ENCODE measurements around the gene AK8. TPM values are rescaled to one million over a fixed set of nuclear protein-coding genes. Genes with fewer than 3 reads are reported as not detected.
A peak's percentile ranks its signal among the peaks of the same experiment; 100 is the strongest.

The AK8 gene
- total and polyA plus RNA-seq, 4 donors = 2.3 to 5.3 (median 3.9) TPM

DNA sequence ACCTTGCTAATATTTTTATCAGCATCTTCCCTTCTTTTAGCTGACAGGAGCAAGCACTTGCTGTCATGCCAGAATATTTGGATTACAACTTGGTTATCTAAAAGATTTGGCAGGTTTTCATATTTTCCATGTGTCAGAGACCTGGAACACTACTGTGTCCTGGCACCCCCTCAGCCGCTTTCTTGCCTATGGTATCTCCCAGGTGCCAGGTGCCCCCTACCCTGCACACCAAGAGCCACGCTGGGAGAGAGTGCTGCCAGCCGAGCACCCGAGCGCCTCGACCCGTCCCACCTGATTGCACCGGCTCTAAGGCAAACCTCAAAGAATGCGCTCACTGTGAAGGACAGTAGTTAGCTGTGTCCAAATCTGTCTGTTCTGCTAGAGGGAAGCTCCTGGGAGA, 123.0 kb downstream of the AK8 start:
- DNase-seq (ENCODE audit: low read depth in 4 of 6, low spot score in 6 of 6) = no peak
- 91% methylated on average over 8 of the region's 9 CpGs for WGBS (ENCODE audit: insufficient coverage)
- H3K27ac ChIP-seq (ENCODE audit: low read depth, low read length) = no peak overlapping the region

DNA sequence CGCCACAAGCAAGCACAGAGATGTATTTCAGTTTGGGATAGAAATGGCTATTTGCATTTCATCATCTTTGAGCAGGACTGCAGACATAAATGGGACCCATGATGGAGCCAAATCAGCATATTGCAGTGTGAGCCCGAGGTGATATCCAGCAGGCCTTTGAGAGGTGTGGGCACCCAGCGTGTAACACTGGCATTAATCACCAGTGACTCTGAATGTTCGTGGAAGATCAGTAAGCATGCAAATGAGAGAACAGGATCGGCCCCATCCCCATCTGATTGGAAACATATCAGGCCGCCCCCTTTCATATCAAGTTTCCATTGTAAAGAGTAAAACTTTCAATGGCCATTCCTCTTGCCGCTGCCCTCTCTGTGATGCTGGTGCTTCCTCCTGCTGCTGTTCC, 123.8 kb downstream of the AK8 start:
- no peaks in the 10 kb centered on the region for H3K36me3 ChIP-seq (ENCODE audit: control insufficient read depth, insufficient read depth, low read length)
- no peak overlapping the region for H3K27ac ChIP-seq (ENCODE audit: low read depth, low read length)
- 80% methylated on average over 7 of the region's 7 CpGs for WGBS (ENCODE audit: insufficient coverage)
- H3K9me3 ChIP-seq (ENCODE audit: control insufficient read depth, insufficient read depth, low read length) = no peaks in the 10 kb centered on the region
- DNase-seq (ENCODE audit: low read depth in 4 of 6, low spot score in 6 of 6) = no peak
- H3K27me3 ChIP-seq (ENCODE audit: control insufficient read depth, insufficient read depth, low read length) = no peaks in the 10 kb centered on the region
- peaks cover 19% of the 10 kb centered on the region for H3K4me1 ChIP-seq (ENCODE audit: control insufficient read depth, insufficient read depth, low read length)
- no peak overlapping the region for H3K4me3 ChIP-seq (ENCODE audit: low read depth, low read length)

More for the DNA sequence above, 123.0 kb downstream of the AK8 start:
- Histone ChIP-seq H3K27me3 (ENCODE audit: control insufficient read depth, insufficient read depth, low read length) (no peaks in the 10 kb centered on the region), H3K4me3 (ENCODE audit: low read depth, low read length) (no peak overlapping the region), H3K9me3 (ENCODE audit: control insufficient read depth, insufficient read depth, low read length) (no peaks in the 10 kb centered on the region), H3K4me1 (ENCODE audit: control insufficient read depth, insufficient read depth, low read length) (peaks cover 19% of the 10 kb centered on the region), H3K36me3 (ENCODE audit: control insufficient read depth, insufficient read depth, low read length) (no peaks in the 10 kb centered on the region)

DNA sequence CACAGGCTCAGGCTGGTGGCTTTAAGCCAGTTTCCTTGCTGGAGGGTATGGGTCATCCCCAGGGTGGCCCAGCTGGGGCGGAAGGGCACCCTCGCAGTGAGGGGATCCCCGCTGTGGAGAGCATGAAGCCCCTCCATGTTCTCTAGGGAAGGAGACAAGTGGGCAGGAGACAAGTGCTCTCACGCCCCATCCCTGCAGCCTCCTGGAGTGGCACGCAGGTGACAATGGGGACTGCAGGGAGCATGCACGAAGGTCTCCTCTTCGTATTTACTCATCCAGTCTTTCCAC, 124.5 kb downstream of the AK8 start:
- Histone ChIP-seq H3K27me3 (ENCODE audit: control insufficient read depth, insufficient read depth, low read length) (no peaks in the 10 kb centered on the region), H3K4me1 (ENCODE audit: control insufficient read depth, insufficient read depth, low read length) (peaks cover 19% of the 10 kb centered on the region), H3K27ac (ENCODE audit: low read depth, low read length) (no peak overlapping the region), H3K36me3 (ENCODE audit: control insufficient read depth, insufficient read depth, low read length) (no peaks in the 10 kb centered on the region), H3K9me3 (ENCODE audit: control insufficient read depth, insufficient read depth, low read length) (no peaks in the 10 kb centered on the region), H3K4me3 (ENCODE audit: low read depth, low read length) (no peak overlapping the region)
- DNase-seq (ENCODE audit: low read depth in 4 of 6, low spot score in 6 of 6) = no peak
- WGBS (ENCODE audit: insufficient coverage) = 89% methylated on average over 7 of the region's 7 CpGs

DNA sequence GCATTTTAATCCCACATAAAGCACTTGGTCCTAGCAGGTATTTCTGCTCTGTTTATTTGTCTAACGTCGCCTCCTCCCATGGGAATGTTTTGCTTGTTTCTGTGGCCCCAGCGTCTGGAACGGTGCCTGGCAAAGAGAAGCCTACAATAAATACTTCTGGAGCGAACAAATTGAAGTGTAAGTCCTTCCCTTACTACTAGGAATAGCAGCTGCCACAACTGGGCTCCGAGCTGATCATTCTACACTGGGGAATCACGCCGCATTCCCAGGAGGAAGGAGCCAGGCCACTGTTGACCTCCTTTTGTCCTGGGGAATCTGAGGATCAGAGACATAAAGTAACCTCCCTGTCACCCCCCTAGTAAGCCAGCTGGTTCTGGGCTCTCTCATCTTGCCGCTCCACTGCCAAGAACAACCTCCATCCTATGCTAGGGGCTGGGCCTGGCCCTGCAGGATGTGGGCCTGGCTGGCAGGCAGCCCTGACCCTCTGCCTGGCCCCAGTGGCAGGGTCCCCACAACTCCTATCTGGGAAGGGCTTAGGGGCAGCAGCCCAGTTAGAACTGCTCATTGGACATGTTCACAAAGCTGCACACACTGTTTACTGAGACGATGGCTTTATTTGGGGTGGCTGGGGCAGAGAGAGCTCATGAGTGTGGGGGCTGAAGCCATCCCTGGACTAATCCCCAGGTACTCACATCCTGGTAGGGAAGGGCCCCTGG, 125.0 kb downstream of the AK8 start:
- H3K27ac ChIP-seq (ENCODE audit: low read depth, low read length) = no peak overlapping the region
- peak in 2 of 6 donors; percentile 32 to 62 for DNase-seq (ENCODE audit: low read depth in 4 of 6, low spot score in 6 of 6)
- WGBS (ENCODE audit: insufficient coverage) = 36% methylated on average over 10 of the region's 10 CpGs
- no peaks in the 10 kb centered on the region for H3K27me3 ChIP-seq (ENCODE audit: control insufficient read depth, insufficient read depth, low read length)
- no peak overlapping the region for H3K4me3 ChIP-seq (ENCODE audit: low read depth, low read length)
- H3K36me3 ChIP-seq (ENCODE audit: control insufficient read depth, insufficient read depth, low read length) = no peaks in the 10 kb centered on the region
- peaks cover 19% of the 10 kb centered on the region for H3K4me1 ChIP-seq (ENCODE audit: control insufficient read depth, insufficient read depth, low read length)
- H3K9me3 ChIP-seq (ENCODE audit: control insufficient read depth, insufficient read depth, low read length) = no peaks in the 10 kb centered on the region

DNA sequence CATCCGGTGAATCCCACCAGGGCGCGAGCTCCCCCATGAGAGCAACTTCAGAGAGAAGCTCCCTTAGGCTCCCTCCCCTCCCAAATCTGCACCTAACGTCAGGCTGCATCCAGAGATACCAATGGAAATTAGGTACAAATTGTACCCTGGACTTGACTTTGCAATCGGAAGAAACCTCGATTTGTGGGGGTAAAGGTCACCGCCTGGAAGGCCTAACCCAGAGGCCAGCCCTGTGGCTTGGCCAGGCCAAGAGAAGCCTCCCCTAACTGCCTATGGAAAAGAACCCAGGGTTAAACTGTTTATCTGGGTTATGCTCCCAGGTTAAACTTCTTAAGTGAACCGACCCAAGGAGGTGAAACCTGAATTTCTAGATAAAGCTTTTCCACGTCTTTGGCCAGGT, 127.4 kb downstream of the AK8 start:
- Histone ChIP-seq H3K9me3 (ENCODE audit: control insufficient read depth, insufficient read depth, low read length) (no peaks in the 10 kb centered on the region), H3K27me3 (ENCODE audit: control insufficient read depth, insufficient read depth, low read length) (peaks cover 2% of the 10 kb centered on the region), H3K27ac (ENCODE audit: low read depth, low read length) (no peak overlapping the region), H3K4me3 (ENCODE audit: low read depth, low read length) (no peak overlapping the region), H3K36me3 (ENCODE audit: control insufficient read depth, insufficient read depth, low read length) (no peaks in the 10 kb centered on the region), H3K4me1 (ENCODE audit: control insufficient read depth, insufficient read depth, low read length) (peaks cover 9% of the 10 kb centered on the region)
- DNase-seq (ENCODE audit: low read depth in 4 of 6, low spot score in 6 of 6) = no peak
- 88% methylated on average over 8 of the region's 9 CpGs for WGBS (ENCODE audit: insufficient coverage)

DNA sequence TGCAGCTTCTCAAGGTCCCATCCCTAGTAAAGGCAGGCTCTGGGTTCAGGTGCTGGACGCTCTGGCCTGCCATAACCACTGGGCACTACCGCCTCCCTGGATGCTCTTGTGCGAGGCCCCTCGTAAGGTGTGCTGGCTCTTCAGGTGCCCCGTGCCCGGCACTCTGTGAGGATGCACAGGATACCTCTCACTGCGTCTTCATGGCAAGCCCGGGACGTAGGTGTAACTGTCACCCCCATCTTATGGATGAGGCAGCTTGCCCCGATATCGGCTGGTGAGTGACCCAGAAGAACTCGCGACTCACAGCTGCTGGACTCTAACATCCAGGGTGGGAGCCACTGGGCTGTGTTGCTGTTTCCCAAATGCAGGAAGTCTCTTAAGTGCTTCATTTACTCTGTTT, 128.8 kb downstream of the AK8 start:
- Histone ChIP-seq H3K27me3 (ENCODE audit: control insufficient read depth, insufficient read depth, low read length) (peaks cover 14% of the 10 kb centered on the region), H3K9me3 (ENCODE audit: control insufficient read depth, insufficient read depth, low read length) (no peaks in the 10 kb centered on the region), H3K4me1 (ENCODE audit: control insufficient read depth, insufficient read depth, low read length) (peaks cover 17% of the 10 kb centered on the region), H3K4me3 (ENCODE audit: low read depth, low read length) (no peak overlapping the region), H3K36me3 (ENCODE audit: control insufficient read depth, insufficient read depth, low read length) (no peaks in the 10 kb centered on the region), H3K27ac (ENCODE audit: low read depth, low read length) (no peak overlapping the region)
- 90% methylated on average over 13 of the region's 13 CpGs for WGBS (ENCODE audit: insufficient coverage)
- no peak for DNase-seq (ENCODE audit: low read depth in 4 of 6, low spot score in 6 of 6)

DNA sequence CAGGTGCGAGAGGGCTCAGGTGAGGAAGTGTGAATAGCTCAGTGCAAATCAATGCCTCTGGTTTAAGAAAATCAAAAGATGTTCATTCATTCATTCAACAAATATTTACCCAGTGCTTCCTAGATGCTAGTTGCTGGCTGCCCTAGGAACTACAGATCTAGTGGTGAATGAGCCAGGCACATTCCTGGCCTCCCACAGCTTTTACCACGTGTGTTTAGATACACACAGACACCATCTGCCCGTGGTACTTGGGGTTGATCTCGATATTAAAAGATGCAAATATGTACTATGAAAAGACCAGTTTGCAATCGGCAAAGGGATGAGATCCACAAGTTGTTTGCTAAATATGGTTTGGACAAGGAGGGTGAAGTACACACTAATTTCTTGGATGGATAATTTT, 129.6 kb downstream of the AK8 start:
- DNase-seq (ENCODE audit: low read depth in 4 of 6, low spot score in 6 of 6) = peak in 1 of 6 donors; percentile 34

DNA sequence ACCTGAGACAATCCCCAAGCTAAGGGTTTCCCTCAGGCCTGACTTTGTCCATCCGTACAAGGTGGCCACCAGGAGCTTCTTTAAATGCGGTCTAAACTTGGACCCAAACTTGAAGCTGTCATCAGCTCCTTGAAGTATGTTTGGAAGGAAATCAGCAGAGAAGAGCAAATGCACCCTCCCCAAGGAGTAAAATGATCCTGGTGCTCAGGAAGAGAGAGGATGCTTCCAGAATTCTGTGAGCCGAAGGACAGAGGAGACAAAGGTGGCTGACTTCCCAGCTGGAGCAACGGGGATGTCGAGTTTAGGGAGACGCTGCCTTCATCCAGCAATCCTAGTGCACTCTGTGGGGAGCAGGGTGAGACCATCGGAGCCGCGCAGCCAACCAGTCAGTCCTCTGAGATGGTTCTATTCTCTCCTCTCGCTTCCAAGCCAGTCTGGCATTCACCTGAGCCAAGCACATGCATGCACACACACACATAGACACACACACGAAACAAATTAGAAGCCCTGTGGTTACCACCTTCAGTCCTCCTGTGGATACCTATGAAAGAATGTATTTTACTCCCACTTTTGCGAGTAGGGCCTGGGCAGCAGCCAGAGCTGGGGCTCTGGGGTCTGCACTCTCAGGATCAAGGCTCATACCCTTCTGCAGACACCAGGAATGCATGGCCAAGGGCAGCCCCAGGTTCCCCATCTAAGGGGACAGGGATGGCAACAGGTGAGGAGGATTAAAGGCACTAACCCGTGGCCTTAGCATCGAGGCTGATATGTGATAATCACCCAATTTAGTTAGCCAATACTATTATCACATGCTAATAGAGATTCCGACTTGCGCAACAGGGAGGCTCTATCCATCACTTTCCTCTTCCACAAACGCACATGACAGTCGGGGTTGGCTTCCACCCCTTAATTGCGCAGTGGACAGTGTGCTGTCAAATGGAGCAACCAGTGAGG, 132.1 kb downstream of the AK8 start:
- peak in 2 of 6 donors; percentile 14 to 55 for DNase-seq (ENCODE audit: low read depth in 4 of 6, low spot score in 6 of 6)
- Histone ChIP-seq H3K4me3 (ENCODE audit: low read depth, low read length) (no peak overlapping the region), H3K9me3 (ENCODE audit: control insufficient read depth, insufficient read depth, low read length) (no peaks in the 10 kb centered on the region), H3K27ac (ENCODE audit: low read depth, low read length) (no peak overlapping the region), H3K36me3 (ENCODE audit: control insufficient read depth, insufficient read depth, low read length) (no peaks in the 10 kb centered on the region), H3K4me1 (ENCODE audit: control insufficient read depth, insufficient read depth, low read length) (peaks cover 22% of the 10 kb centered on the region), H3K27me3 (ENCODE audit: control insufficient read depth, insufficient read depth, low read length) (peaks cover 35% of the 10 kb centered on the region)
- WGBS (ENCODE audit: insufficient coverage) = 77% methylated on average over 17 of the region's 19 CpGs

More for the DNA sequence above, 129.6 kb downstream of the AK8 start:
- peaks cover 21% of the 10 kb centered on the region for H3K27me3 ChIP-seq (ENCODE audit: control insufficient read depth, insufficient read depth, low read length)
- peaks cover 20% of the 10 kb centered on the region for H3K4me1 ChIP-seq (ENCODE audit: control insufficient read depth, insufficient read depth, low read length)
- no peak overlapping the region for H3K4me3 ChIP-seq (ENCODE audit: low read depth, low read length)
- WGBS (ENCODE audit: insufficient coverage) = 100% methylated on average over 1 of the region's 5 CpGs
- no peaks in the 10 kb centered on the region for H3K9me3 ChIP-seq (ENCODE audit: control insufficient read depth, insufficient read depth, low read length)
- H3K27ac ChIP-seq (ENCODE audit: low read depth, low read length) = no peak overlapping the region
- H3K36me3 ChIP-seq (ENCODE audit: control insufficient read depth, insufficient read depth, low read length) = no peaks in the 10 kb centered on the region

DNA sequence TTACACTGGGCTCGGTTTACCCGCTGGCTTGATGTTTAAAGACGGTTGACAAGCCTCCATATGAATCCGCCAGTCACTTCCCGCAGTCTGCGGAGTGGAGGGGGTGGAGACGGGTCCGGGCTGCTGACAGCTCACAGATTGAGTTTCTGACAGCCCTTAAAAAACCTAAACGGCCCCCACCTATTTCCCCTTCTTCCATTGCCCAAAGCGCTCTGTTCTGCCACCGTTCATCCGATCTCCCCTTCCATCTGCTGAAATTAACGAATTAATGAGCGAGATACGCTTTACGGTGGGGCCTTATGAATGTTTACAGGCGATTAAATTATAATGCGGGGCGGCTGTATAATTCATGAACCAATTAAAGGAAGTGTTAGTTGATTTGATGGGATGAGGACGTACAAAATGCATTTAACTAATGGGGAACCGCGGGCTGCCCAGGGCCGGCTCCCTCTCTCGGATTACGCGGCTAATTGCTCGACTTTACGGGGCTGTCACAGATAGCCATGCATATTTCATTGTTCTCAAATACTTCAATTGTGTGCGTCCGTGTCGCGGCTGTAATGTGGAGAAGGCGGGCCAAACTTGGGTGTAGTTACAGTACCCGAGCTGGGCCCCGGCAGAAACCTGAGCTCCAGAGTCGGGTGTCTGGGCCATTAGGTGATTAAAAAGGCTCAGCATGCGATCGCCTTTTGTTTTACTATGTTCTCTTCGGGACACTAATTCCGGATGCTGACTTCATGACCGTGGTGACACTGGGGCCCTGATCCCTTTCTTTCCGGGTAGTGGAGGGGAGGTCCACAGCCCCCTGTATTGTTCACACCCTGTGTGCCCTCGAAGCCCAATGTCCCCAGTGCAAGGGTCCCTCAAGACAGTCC, 133.0 kb downstream of the AK8 start:
- peaks cover 35% of the 10 kb centered on the region for H3K27me3 ChIP-seq (ENCODE audit: control insufficient read depth, insufficient read depth, low read length)
- H3K4me1 ChIP-seq (ENCODE audit: control insufficient read depth, insufficient read depth, low read length) = peaks cover 22% of the 10 kb centered on the region
- H3K36me3 ChIP-seq (ENCODE audit: control insufficient read depth, insufficient read depth, low read length) = no peaks in the 10 kb centered on the region
- H3K9me3 ChIP-seq (ENCODE audit: control insufficient read depth, insufficient read depth, low read length) = no peaks in the 10 kb centered on the region
- H3K27ac ChIP-seq (ENCODE audit: low read depth, low read length) = no peak overlapping the region
- WGBS (ENCODE audit: insufficient coverage) = 13% methylated on average over 20 of the region's 43 CpGs
- peak in 2 of 6 donors; percentile 91 for DNase-seq (ENCODE audit: low read depth in 4 of 6, low spot score in 6 of 6)
- no peak overlapping the region for H3K4me3 ChIP-seq (ENCODE audit: low read depth, low read length)
